SU-DHL-6 (cell line): ENCODE results near the gene CCL22.

Experiments used
- H2AFZ ChIP-seq: fragments of 200-600 bp; sonication (generic); 2 replicates; pipeline ENCODE4 v1.6.1; 2014; ENCODE audit warnings: low read depth, mild to moderate bottlenecking, moderate library complexity, mixed read lengths, antibody characterized with exemption, low read length; ENCODE audit not compliant: severe bottlenecking
- H3F3A ChIP-seq: fragments of 200-600 bp; shearing (Covaris generic); 2 replicates; pipeline ENCODE4 v1.6.0; 2016; ENCODE audit warnings: antibody characterized with exemption, mild to moderate bottlenecking; ENCODE audit not compliant: insufficient read depth
- H3K27ac ChIP-seq: fragments of 200-600 bp; sonication (generic); 2 replicates; pipeline ENCODE4 v1.5.1; 2016; ENCODE audit warnings: low read depth, mild to moderate bottlenecking, low read length, moderate library complexity, mixed read lengths
- H3K27me3 ChIP-seq: fragments of 200-600 bp; sonication (generic), shearing (Covaris generic); 2 replicates; pipeline ENCODE4 v1.6.0; 2014; ENCODE audit warnings: mild to moderate bottlenecking, low read length
- H3K36me3 ChIP-seq: fragments of 200-600 bp; sonication (generic); 2 replicates; pipeline ENCODE4 v1.6.1; 2014; ENCODE audit warnings: mild to moderate bottlenecking, low read length, mixed read lengths
- H3K4me2 ChIP-seq: fragments of 300-600, 200-600 bp; shearing (Covaris generic), sonication (generic); 2 replicates; pipeline ENCODE4 v1.6.0; 2014; ENCODE audit warnings: low read length, low read depth, mild to moderate bottlenecking; ENCODE audit not compliant: poor library complexity, severe bottlenecking
- H3K4me3 ChIP-seq: fragments of 200-600 bp; sonication (generic); 2 replicates; pipeline ENCODE4 v1.5.1; 2014; ENCODE audit warnings: antibody characterized with exemption, low read length, mild to moderate bottlenecking, mixed read lengths; ENCODE audit not compliant: insufficient read depth, poor library complexity, severe bottlenecking
- H3K79me2 ChIP-seq: fragments of 200-600 bp; sonication (generic); 2 replicates; pipeline ENCODE4 v1.6.1; 2014; ENCODE audit warnings: mild to moderate bottlenecking, low read length, moderate library complexity; ENCODE audit not compliant: insufficient read depth
- H3K9ac ChIP-seq: fragments of 200-600 bp; sonication (generic); 2 replicates; pipeline ENCODE4 v1.7.0; 2014; ENCODE audit warnings: mild to moderate bottlenecking, low read length
- H3K9me2 ChIP-seq: fragments of 200-600 bp; sonication (generic); replicated peaks from 2 replicates; pipeline ENCODE4 v1.6.1; 2014; ENCODE audit warnings: low read length; ENCODE audit not compliant: insufficient read depth
- H3K9me3 ChIP-seq: fragments of 200-600 bp; sonication (generic); 2 replicates; pipeline ENCODE4 v1.6.1; 2014; ENCODE audit warnings: low read length, mixed read lengths; ENCODE audit not compliant: insufficient read depth
- H4K20me1 ChIP-seq: fragments of 200-600 bp; sonication (generic); 2 replicates; pipeline ENCODE4 v1.6.1; 2014; ENCODE audit warnings: low read depth, mild to moderate bottlenecking, antibody characterized with exemption, low read length, moderate library complexity, mixed read lengths
- EZH2phosphoT487 ChIP-seq: fragments of 200-600 bp; sonication (generic), shearing (Covaris generic); conservative IDR thresholded peaks from 2 replicates; pipeline ENCODE4 v1.6.1; 2018; ENCODE audit warnings: mild to moderate bottlenecking, antibody characterized with exemption, low read length, moderate library complexity, mixed read lengths
- TF ChIP-seq, protein P1 (sequence below): fragments of 200-600 bp; sonication (generic); IDR thresholded peaks from one replicate; pipeline ENCODE4 v1.5.1; 2017; ENCODE audit warnings: antibody characterized with exemption, mild to moderate bottlenecking, low read length, moderate library complexity; ENCODE audit not compliant: insufficient read depth, poor library complexity, severe bottlenecking

Gene CCL22

DNA sequence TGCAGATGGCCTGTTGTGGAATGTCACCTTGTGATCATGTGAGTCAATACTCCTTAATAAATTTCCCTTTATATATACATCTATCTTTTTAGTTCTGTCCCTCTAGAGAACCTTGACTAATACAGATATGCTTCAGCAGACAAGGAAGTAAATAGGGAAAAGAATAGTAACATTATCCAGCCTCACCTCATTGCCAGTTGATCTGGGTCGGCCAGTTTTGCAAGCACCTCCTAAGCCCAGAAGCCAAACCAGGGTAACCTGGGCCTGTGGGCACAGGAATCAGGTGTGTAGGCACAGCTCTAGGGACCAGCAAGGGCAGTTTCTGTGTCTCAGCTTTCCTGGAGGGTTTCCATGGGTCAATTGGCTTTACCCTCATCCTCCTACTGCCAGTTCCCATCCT, 34.1 kb downstream of the CCL22 start:
- Histone ChIP-seq H3K4me3 (no peak overlapping the region), H2AFZ (no peak overlapping the region), H4K20me1 (no peaks in the 10 kb centered on the region), H3K9ac (no peak overlapping the region), H3K27me3 (no peaks in the 10 kb centered on the region), H3F3A (no peaks in the 10 kb centered on the region), H3K27ac (no peak overlapping the region), H3K4me2 (no peak overlapping the region), H3K36me3 (no peaks in the 10 kb centered on the region), H3K79me2 (no peaks in the 10 kb centered on the region), H3K9me2 (no peaks in the 10 kb centered on the region), H3K9me3 (no peaks in the 10 kb centered on the region)
- TF ChIP-seq EZH2phosphoT487, result no peak
- TF ChIP-seq, protein P1, sequence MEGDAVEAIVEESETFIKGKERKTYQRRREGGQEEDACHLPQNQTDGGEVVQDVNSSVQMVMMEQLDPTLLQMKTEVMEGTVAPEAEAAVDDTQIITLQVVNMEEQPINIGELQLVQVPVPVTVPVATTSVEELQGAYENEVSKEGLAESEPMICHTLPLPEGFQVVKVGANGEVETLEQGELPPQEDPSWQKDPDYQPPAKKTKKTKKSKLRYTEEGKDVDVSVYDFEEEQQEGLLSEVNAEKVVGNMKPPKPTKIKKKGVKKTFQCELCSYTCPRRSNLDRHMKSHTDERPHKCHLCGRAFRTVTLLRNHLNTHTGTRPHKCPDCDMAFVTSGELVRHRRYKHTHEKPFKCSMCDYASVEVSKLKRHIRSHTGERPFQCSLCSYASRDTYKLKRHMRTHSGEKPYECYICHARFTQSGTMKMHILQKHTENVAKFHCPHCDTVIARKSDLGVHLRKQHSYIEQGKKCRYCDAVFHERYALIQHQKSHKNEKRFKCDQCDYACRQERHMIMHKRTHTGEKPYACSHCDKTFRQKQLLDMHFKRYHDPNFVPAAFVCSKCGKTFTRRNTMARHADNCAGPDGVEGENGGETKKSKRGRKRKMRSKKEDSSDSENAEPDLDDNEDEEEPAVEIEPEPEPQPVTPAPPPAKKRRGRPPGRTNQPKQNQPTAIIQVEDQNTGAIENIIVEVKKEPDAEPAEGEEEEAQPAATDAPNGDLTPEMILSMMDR, result no peak

DNA sequence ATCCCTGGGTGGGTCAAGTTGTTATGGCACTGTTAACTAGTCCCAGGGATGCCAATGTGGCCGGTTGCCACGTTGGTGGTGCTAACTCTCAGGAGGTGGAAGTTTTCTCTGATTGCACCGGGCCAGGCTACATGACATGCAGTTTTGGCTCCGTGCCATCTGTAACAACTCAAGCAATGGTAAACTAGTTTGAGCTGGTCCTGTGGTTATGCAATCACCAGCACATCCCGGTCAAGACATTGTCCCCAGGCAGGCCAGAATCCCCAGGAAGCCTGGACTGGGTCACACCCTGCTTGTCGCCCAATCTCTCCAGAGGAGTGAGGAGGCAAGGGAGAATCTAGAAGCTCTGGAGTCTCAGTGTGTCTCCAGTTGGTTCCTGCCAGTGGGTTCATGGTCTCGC, 35.9 kb downstream of the CCL22 start:
- no peak overlapping the region for H3K27ac ChIP-seq
- H3K9ac ChIP-seq, result no peak overlapping the region
- TF ChIP-seq, protein P1, result no peak
- TF ChIP-seq EZH2phosphoT487, result no peak

DNA sequence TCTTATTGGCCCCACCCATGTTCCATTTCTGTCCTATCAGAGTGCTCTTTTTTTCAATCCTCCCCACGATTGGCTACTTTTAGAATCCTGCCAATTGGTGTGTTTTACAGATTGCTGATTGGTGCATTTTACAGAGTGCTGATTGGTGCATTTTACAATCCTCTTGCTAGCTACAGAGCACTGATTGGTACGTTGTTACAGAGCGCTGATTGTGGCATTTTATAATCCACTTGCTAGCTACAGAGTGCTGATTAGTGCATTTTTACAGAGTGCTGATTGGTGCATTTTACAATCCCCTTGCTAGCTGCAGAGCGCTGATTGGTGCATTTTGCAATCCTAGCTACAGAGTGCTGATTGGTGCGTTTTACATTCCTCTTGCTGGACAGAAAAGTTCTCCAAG, 36.4 kb downstream of the CCL22 start:
- H3K4me2 ChIP-seq, result no peak overlapping the region

More for the DNA sequence above, 35.9 kb downstream of the CCL22 start:
- no peak overlapping the region for H3K4me2 ChIP-seq
- H3F3A ChIP-seq, result no peaks in the 10 kb centered on the region
- no peak overlapping the region for H3K4me3 ChIP-seq
- no peaks in the 10 kb centered on the region for H3K9me3 ChIP-seq
- no peak overlapping the region for H2AFZ ChIP-seq
- no peaks in the 10 kb centered on the region for H4K20me1 ChIP-seq
- H3K36me3 ChIP-seq, result no peaks in the 10 kb centered on the region
- H3K27me3 ChIP-seq, result no peaks in the 10 kb centered on the region
- H3K9me2 ChIP-seq, result no peaks in the 10 kb centered on the region
- no peaks in the 10 kb centered on the region for H3K79me2 ChIP-seq

More for the DNA sequence above, 36.4 kb downstream of the CCL22 start:
- Histone ChIP-seq H3K27ac (no peak overlapping the region), H3K9ac (no peak overlapping the region), H3K27me3 (no peaks in the 10 kb centered on the region), H3K36me3 (no peaks in the 10 kb centered on the region), H3K9me2 (no peaks in the 10 kb centered on the region), H4K20me1 (no peaks in the 10 kb centered on the region), H3K79me2 (no peaks in the 10 kb centered on the region), H3K4me3 (no peak overlapping the region), H2AFZ (no peak overlapping the region), H3F3A (no peaks in the 10 kb centered on the region), H3K9me3 (no peaks in the 10 kb centered on the region)
- no peak for TF ChIP-seq EZH2phosphoT487
- TF ChIP-seq, protein P1, result no peak
